Large intestine (tissue), 3 donors: ENCODE data around the gene GIT1. TPM values are rescaled to one million over a fixed set of nuclear protein-coding genes. Genes with fewer than 3 reads are reported as not detected.
A peak's percentile ranks its signal among the peaks of the same experiment; 100 is the strongest.

Source experiments
- DNase-seq, 2 donors: peaks; one replicate each; pipeline versions ENCODE4 v3.0.0 to v3.0.0-alpha.2; 2013
- H3K27ac ChIP-seq: one replicate; pipeline ENCODE4 v1.5.1; 2013; ENCODE audit warnings: low read length
- H3K27me3 ChIP-seq: 2 replicates; pipeline ENCODE4 v1.6.1; 2013; ENCODE audit warnings: low read length; ENCODE audit not compliant: control insufficient read depth, insufficient read depth
- H3K36me3 ChIP-seq: 2 replicates; pipeline ENCODE4 v1.6.1; 2013; ENCODE audit warnings: low read length; ENCODE audit not compliant: control insufficient read depth, insufficient read depth
- H3K4me1 ChIP-seq: one replicate; pipeline ENCODE4 v1.6.1; 2013; ENCODE audit warnings: low read length; ENCODE audit not compliant: control insufficient read depth, insufficient read depth
- H3K4me3 ChIP-seq: one replicate; pipeline ENCODE4 v1.5.1; 2013; ENCODE audit warnings: low read length
- H3K9me3 ChIP-seq: one replicate; pipeline ENCODE4 v1.6.1; 2013; ENCODE audit warnings: mild to moderate bottlenecking, low read depth, low read length, moderate library complexity; ENCODE audit not compliant: control insufficient read depth
- WGBS: methylation state at CpG from one replicate; pipeline ENCODE4 v1.1.5; 2013; ENCODE audit warnings: low lambda C conversion rate; ENCODE audit not compliant: insufficient coverage; 5-methylcytosine and 5-hydroxymethylcytosine counted together
- polyA plus RNA-seq: library from polyadenylated mRNA; unstranded; fragments of 120-200 nt; gene quantifications from one replicate; pipeline ENCODE4 v1.2.1, GENCODE V29; 2013

Gene GIT1
- polyA plus RNA-seq, 1 donor = 37.6 TPM

DNA sequence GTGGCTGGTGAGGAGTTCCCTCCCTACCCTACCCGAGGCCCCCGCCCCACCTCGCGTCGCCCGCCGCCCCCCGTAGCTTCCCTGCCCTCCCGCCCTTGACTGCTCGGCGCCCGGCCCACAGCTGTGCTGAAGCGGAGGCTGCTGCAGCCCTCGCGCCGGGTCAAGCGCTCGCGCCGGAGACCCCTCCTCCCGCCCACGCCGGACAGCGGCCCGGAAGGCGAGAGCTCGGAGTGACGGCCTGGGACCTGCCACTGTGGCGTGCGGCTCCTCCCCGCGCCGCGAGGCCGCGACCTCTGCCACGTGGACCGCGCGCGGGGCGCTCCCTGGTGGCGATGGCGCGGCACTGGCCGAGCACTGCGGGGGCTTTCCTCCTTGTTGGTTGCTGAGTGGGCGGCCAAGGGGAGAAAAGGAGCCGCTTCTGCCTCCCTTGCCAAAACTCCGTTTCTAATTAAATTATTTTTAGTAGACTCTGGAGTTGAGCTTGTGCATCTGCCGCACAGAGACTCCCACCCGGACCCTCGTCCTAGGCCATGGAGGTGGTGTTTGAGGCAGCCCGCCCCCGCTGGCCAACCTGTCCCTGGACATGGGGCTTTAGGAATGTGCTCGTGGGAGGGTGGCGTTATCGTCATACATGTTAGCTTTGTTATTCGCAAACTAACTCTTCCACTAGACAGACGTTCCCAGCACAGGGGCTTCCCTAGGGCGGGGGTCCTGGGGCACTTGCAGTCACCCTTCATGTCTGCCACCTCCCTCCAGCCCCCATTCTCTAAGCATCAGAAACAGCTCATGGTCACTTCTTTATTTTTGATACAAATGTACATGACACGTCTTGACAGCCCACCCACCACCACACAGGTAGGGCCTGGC lies 16.5 kb downstream of the GIT1 start:
- Histone ChIP-seq H3K27me3 (no peaks in the 10 kb centered on the region), H3K36me3 (peaks cover 63% of the 10 kb centered on the region), H3K4me1 (peaks cover 65% of the 10 kb centered on the region), H3K9me3 (no peaks in the 10 kb centered on the region), H3K27ac (peak overlapping the region; percentile 94), H3K4me3 (no peak overlapping the region)
- DNase-seq = peak; percentile 54 to 64
- no CpG with 5 or more reads among the region's 62 CpGs for WGBS

DNA sequence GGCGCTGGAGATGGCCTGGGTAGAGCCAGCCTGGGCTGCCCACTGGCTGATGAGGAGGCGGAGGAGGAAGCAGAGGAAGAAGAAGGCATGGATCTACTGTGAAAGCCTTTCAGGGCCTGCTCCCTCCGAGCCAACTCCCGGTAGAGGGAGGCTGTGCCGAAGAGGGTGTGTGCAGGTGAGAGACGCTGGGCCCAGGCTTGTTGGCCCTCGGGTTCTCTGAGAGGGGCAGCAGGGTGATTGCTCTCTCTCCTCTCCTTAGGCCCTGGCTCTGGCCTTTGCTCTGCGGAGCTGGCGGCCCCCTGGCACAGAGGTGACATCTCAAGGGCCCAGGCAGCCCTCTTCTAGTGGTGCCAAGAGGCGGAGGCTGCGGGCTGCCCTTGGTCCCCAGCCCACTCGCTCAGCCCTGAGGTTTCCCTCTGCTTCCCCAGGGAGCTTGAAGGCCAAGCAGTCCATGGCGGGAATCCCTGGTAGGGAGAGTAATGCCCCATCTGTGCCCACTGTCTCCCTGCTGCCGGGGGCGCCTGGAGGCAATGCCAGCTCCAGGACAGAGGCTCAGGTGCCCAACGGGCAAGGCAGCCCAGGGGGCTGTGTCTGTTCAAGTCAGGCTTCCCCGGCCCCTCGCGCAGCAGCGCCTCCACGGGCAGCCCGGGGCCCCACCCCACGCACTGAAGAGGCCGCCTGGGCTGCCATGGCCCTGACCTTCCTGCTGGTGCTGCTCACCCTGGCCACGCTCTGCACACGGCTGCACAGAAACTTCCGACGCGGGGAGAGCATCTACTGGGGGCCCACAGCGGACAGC lies 17.4 kb downstream of the GIT1 start:
- H3K27ac ChIP-seq = no peak overlapping the region
- peaks cover 55% of the 10 kb centered on the region for H3K36me3 ChIP-seq
- no peaks in the 10 kb centered on the region for H3K27me3 ChIP-seq
- no peaks in the 10 kb centered on the region for H3K9me3 ChIP-seq
- H3K4me1 ChIP-seq = peaks cover 65% of the 10 kb centered on the region
- WGBS = no CpG with 5 or more reads among the region's 30 CpGs
- no peak overlapping the region for H3K4me3 ChIP-seq
- no peak for DNase-seq

DNA sequence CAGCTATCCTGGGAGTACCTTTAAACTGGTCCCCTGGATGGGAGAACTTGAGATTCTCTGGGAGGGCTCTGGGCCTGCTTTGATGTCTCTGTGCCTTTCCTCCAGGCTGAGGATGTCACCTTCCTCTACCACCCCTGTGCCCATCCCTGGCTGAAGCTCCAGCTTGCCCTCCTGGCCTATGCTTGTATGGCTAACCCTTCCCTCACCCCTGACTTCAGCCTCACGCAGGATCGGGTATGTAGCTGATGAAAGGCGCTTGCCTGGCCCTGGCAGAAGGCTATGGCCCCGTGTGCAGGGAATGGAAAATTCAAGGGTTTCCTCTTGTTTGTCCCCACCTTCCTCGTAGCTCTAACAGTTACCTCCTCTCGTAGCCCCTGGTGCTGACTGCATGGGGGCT lies 18.0 kb downstream of the GIT1 start:
- Histone ChIP-seq H3K36me3 (peaks cover 49% of the 10 kb centered on the region), H3K9me3 (no peaks in the 10 kb centered on the region), H3K4me1 (peaks cover 64% of the 10 kb centered on the region), H3K4me3 (no peak overlapping the region), H3K27ac (no peak overlapping the region), H3K27me3 (no peaks in the 10 kb centered on the region)
- DNase-seq = no peak
- WGBS = no CpG with 5 or more reads among the region's 6 CpGs

DNA sequence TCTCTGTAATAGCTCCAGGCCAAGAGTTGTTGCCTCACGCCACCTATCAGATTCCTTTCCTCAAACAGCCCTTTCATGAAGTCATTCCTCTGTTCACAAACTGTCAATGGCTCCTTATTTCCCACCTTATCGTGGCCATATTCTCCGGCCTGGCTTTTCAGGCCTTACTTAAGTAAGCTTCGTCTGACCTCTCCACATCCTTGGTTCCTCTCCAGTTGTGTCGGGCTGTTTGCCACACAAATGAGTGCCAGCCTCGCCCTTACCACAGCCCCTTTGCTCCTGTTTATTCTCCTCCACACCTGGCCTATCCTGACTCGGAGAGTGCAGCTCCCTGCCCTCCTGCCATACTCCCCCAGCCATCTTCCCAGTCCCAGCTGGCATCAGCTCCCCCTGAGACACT lies 18.9 kb downstream of the GIT1 start:
- Histone ChIP-seq H3K36me3 (peaks cover 39% of the 10 kb centered on the region), H3K4me3 (no peak overlapping the region), H3K9me3 (no peaks in the 10 kb centered on the region), H3K27me3 (peaks cover 7% of the 10 kb centered on the region), H3K4me1 (peaks cover 63% of the 10 kb centered on the region), H3K27ac (no peak overlapping the region)
- no peak for DNase-seq
- 75% methylated on average over 2 of the region's 7 CpGs for WGBS

DNA sequence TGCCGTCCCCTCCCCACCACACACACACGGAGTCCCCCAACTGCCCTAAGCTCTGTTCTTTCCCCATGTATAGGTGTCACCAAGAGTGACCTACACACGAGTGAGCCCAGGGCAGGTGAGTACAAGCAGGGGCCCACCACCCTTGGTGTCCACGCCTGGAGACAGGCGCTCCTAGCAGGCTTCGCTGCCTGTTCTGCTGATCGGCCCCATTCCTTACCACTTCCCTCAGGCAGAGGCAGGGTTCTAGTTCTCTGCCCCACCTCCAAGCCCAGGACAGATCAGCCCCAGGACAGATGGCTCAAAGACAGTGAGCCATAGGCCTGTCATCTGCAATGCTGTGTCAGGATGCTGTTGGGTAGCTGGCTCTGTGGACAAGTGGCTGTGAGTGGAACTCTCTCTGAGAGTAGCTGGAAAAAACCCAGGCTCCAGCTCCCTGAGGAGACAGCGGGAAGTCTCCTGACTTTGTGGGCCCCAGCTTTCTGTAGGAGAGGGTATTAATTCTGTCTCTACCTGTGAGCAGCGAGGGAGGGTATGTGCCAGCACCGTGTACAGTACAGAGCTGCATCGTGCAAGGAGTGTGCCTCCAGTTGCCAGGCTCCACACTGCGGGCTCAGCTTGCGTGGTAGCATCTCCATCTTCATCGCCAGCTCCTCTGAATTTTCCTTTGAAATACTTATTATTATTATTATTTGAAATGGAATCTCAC lies 20.1 kb downstream of the GIT1 start:
- H3K4me1 ChIP-seq = peaks cover 63% of the 10 kb centered on the region
- peak overlapping the region; percentile 72 for H3K4me3 ChIP-seq
- DNase-seq = peak in 1 of 2 donors; percentile 29
- H3K27me3 ChIP-seq = peaks cover 7% of the 10 kb centered on the region
- H3K27ac ChIP-seq = peak overlapping the region; percentile 89
- peaks cover 33% of the 10 kb centered on the region for H3K36me3 ChIP-seq
- 100% methylated on average over 1 of the region's 14 CpGs for WGBS
- H3K9me3 ChIP-seq = no peaks in the 10 kb centered on the region

DNA sequence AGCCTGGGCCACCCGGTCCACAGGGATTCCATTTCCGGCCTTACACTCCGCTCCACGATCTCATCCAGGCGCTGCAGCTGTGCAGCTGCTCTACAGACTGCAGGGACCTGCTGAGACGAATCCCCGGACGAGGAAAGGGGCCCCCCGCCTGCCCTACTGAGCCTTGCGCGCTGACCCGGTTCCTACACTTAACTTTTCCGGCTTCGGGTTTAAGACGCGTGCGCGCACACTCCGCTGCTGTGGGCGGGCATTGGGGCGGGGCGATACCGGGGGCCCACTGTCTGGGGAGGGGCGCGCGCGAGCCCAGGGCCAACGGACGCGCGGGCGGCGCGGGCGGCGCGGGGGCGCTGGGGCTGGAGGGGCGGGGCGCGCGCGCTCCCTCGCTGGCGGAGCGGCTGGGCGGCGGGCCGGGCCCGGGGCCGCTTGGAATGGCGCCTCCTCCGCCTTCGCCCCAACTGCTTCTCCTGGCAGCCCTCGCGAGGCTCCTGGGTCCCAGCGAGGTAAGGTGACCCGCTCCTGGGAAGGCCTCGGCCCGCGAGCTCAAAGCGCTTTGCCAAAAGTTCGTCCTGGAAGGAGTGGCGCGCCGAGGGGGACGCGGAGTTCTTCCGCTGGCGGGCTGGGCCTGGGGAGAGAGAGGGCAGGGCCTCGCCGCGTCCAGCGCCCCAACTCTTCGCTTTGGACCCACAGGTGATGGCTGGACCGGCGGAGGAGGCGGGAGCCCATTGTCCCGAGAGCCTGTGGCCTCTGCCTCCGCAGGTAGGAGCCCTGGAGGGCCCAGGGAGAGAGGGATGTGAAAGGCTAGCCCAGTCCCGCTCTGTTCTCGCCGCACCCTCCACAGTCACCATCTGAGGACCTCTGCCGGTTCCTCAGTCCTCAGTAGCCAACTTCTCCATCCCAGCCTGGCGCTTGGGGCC lies 20.9 kb downstream of the GIT1 start, which contains the start of gene TP53I13:
TP53I13 (plus strand) TSS at position 371 of the 914 bp plus-strand sequence; CDS start at position 429, 58 bp downstream.
- H3K9me3 ChIP-seq = no peaks in the 10 kb centered on the region
- peaks cover 58% of the 10 kb centered on the region for H3K4me1 ChIP-seq
- H3K4me3 ChIP-seq = peak within 1 kb of the TSS; percentile 75
- WGBS = no CpG with 5 or more reads among the region's 85 CpGs
- peak; percentile 86 to 95 for DNase-seq
- peaks cover 29% of the 10 kb centered on the region for H3K36me3 ChIP-seq
- peaks cover 7% of the 10 kb centered on the region for H3K27me3 ChIP-seq
- peak within 1 kb of the TSS; percentile 95 for H3K27ac ChIP-seq

DNA sequence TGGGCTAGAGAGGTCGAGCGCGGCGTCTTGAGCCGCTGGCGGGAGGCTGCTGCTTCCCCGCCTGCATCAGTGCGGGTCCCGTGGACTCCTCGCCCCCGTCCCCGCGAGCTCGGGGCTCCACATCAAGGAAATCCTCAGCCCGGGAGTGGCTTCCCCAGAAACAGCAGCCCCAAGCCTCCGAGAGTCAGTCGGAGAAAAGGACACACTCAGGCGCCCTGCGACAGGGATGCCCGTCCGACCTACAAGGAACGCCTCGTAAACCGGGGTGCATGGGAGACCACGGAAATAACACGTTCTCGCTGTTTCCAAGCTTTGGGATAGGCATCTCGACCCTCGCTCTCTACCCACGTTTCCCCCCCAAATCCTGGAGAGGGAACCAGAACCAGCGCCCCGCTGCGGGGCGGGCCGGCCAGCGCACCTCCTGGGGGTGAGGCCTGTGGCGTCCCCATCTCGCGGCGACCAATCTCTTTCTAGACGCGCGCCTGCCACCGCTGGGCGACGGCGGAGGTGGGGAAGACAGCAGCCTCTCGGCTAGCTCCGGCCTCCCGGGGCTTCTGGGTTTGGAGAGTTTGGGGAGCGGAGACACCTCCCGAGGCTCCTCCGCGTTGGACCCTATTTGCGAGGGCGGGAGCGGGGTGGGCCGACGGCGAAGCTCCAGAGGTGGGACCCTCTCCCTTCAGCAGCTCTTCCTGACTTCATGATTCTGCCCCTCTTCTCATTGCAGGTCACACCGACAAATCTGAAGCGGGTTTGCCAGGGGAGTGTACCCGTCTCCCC lies 21.7 kb downstream of the GIT1 start:
- peaks cover 23% of the 10 kb centered on the region for H3K36me3 ChIP-seq
- peaks cover 7% of the 10 kb centered on the region for H3K27me3 ChIP-seq
- H3K27ac ChIP-seq = peak overlapping the region; percentile 95
- peak; percentile 44 to 78 for DNase-seq
- H3K9me3 ChIP-seq = no peaks in the 10 kb centered on the region
- WGBS = no CpG with 5 or more reads among the region's 63 CpGs
- H3K4me3 ChIP-seq = peak overlapping the region; percentile 75
- H3K4me1 ChIP-seq = peaks cover 50% of the 10 kb centered on the region

DNA sequence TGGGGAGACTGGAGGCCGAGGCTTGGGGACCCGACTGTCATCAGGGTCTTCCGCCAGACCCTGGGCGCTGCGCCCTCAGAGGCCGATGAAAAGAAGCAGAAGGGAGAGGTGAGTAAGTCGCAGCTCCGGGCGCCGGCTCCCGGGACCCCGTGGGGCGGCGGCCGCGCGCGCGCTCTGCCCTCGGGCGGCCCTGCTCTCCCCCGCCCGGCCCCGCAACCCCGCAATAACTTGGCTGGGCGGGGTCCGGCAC lies 22.2 kb downstream of the GIT1 start:
- Histone ChIP-seq H3K4me3 (peak overlapping the region; percentile 75), H3K27ac (peak overlapping the region; percentile 95), H3K4me1 (peaks cover 52% of the 10 kb centered on the region), H3K9me3 (no peaks in the 10 kb centered on the region), H3K36me3 (peaks cover 26% of the 10 kb centered on the region), H3K27me3 (peaks cover 7% of the 10 kb centered on the region)
- WGBS = no CpG with 5 or more reads among the region's 27 CpGs
- no peak for DNase-seq
